Stimulated activated CD4-positive, alpha-beta T cell treated with anti-CD3 and anti-CD28 coated beads, Interleukin-1b, Interleukin-23, amount 100 ng/mL, for 1 hour (primary cell): ENCODE measurements around the gene ILF3.

Experiments used
- DNase-seq, 2 donors: peaks; one replicate each; pipeline ENCODE4 v3.0.0-alpha.2; 2020; ENCODE audit warnings: low read depth in 2 of 2

The ILF3 gene

GRCh38 chr19:10653732-10654609, at the start of gene ILF3:
TSS of gene ILF3 (plus strand) at chr19:10654346. CDS start at chr19:10670606, 16,260 bp downstream.
- peak; percentile 97 to 100 for DNase-seq

GRCh38 chr19:10604460-10604980, 49.6 kb upstream of the ILF3 start:
- DNase-seq: no peak

- no peak for DNase-seq
These were observed 42.2 kb upstream of the ILF3 start for GRCh38 chr19:10611907-10612306.

GRCh38 chr19:10612499-10613119, 41.5 kb upstream of the ILF3 start:
- no peak for DNase-seq

GRCh38 chr19:10615429-10616023, 38.6 kb upstream of the ILF3 start:
- DNase-seq: no peak

GRCh38 chr19:10617409-10618121, 36.6 kb upstream of the ILF3 start:
- DNase-seq: no peak

GRCh38 chr19:10618846-10619245, 35.3 kb upstream of the ILF3 start:
- DNase-seq: no peak

GRCh38 chr19:10620786-10621185, 33.4 kb upstream of the ILF3 start:
- no peak for DNase-seq

GRCh38 chr19:10621966-10622365, 32.2 kb upstream of the ILF3 start:
- DNase-seq: no peak

GRCh38 chr19:10624585-10624984, 29.6 kb upstream of the ILF3 start:
- DNase-seq: no peak

GRCh38 chr19:10625003-10625761, 29.0 kb upstream of the ILF3 start, which contains the start of gene SLC44A2:
TSS of gene SLC44A2 (plus strand) at chr19:10625553. CDS start at chr19:10625634, 81 bp downstream.
- DNase-seq: no peak

- no peak for DNase-seq
These were observed 28.4 kb upstream of the ILF3 start for GRCh38 chr19:10625762-10626138.

- no peak for DNase-seq
These were observed 22.3 kb upstream of the ILF3 start for GRCh38 chr19:10631874-10632273.

GRCh38 chr19:10634430-10634829, 19.7 kb upstream of the ILF3 start:
- no peak for DNase-seq

GRCh38 chr19:10634963-10635362, 19.2 kb upstream of the ILF3 start:
- DNase-seq: no peak

- DNase-seq: no peak
These were observed 17.7 kb upstream of the ILF3 start for GRCh38 chr19:10636304-10636972.

- no peak for DNase-seq
These were observed 16.3 kb upstream of the ILF3 start for GRCh38 chr19:10637894-10638293.

- no peak for DNase-seq
These were observed 14.3 kb upstream of the ILF3 start for GRCh38 chr19:10639836-10640235.

GRCh38 chr19:10640361-10640760, 13.8 kb upstream of the ILF3 start:
- DNase-seq: no peak

- no peak for DNase-seq
These were observed 12.9 kb upstream of the ILF3 start for GRCh38 chr19:10641248-10641647.
